Posterior cingulate gyrus (tissue), 11 donors: Measurements from ENCODE around the gene SYK.
"Not testable (repeated sequence)": the region's sequence is repeated elsewhere in the genome, so short reads cannot be mapped to it uniquely, and the experiment has no call there.

ENCODE experiments used
- DNase-seq, 10 donors: peaks; one replicate each; pipeline versions ENCODE4 v3.0.0 to v3.0.0-alpha.2; 2020 to 2021; ENCODE audit warnings: mixed read lengths in 3 of 10
- intact Hi-C: fragments of 100-400 bp; cut with DNase I; formaldehyde crosslinking; loops from one replicate; pipeline ENCODE4 v1.15.1; 2023

Gene SYK

GRCh38 chr9:90871327-90871935 is 69.8 kb downstream of the SYK start:
- intact Hi-C loops, result loop anchor here (2.0 to 10.0 kb wide), 2 partner anchors 731 to 1277 kb away; no protein-coding TSS in a partner anchor
- DNase-seq, result no peak

GRCh38 chr9:90872835-90873294 is 71.2 kb downstream of the SYK start:
- intact Hi-C loops, result loop anchor here (10.0 kb wide), 1 partner anchor 1278 kb away; no protein-coding TSS in a partner anchor
- no peak for DNase-seq

- intact Hi-C loops, result loop anchor here (10.0 kb wide), 1 partner anchor 1279 kb away; no protein-coding TSS in a partner anchor
- DNase-seq, result no peak
Measured at GRCh38 chr9:90873422-90873821, 71.8 kb downstream of the SYK start.

- intact Hi-C loops, result loop anchor here (10.0 kb wide), 1 partner anchor 1279 kb away; no protein-coding TSS in a partner anchor
- no peak for DNase-seq
Measured at GRCh38 chr9:90874194-90874593, 72.6 kb downstream of the SYK start.

- intact Hi-C loops, result loop anchor here (10.0 kb wide), 1 partner anchor 1284 kb away; no protein-coding TSS in a partner anchor
- no peak for DNase-seq
Measured at GRCh38 chr9:90878562-90878961, 76.9 kb downstream of the SYK start.

- intact Hi-C loops, result no loop called here
- DNase-seq, result no peak
Measured at GRCh38 chr9:90880066-90880465, 78.4 kb downstream of the SYK start.

- intact Hi-C loops, result no loop called here
Measured at GRCh38 chr9:90880669-90881068, 79.0 kb downstream of the SYK start.

GRCh38 chr9:90881648-90882047 is 80.0 kb downstream of the SYK start:
- no peak for DNase-seq
- intact Hi-C loops, result no loop called here

More at GRCh38 chr9:90880669-90881068, 79.0 kb downstream of the SYK start:
- DNase-seq, result no peak

- peak in 1 of 10 donors; percentile 54 for DNase-seq
- intact Hi-C loops, result no loop called here
Measured at GRCh38 chr9:90882991-90883600, 81.5 kb downstream of the SYK start.

GRCh38 chr9:90883661-90884060 is 82.0 kb downstream of the SYK start:
- peak in 1 of 10 donors; percentile 35 for DNase-seq
- intact Hi-C loops, result no loop called here

- DNase-seq, result no peak
- intact Hi-C loops, result no loop called here
Measured at GRCh38 chr9:90884178-90884577, 82.6 kb downstream of the SYK start.

GRCh38 chr9:90886868-90887267 is 85.2 kb downstream of the SYK start:
- intact Hi-C loops, DNase-seq: not testable (repeated sequence)

GRCh38 chr9:90888941-90889340 is 87.3 kb downstream of the SYK start:
- no peak for DNase-seq
- intact Hi-C loops, result no loop called here

GRCh38 chr9:90890146-90890810 is 88.7 kb downstream of the SYK start:
- intact Hi-C loops, result no loop called here
- no peak for DNase-seq

- DNase-seq, result no peak
- intact Hi-C loops, result no loop called here
Measured at GRCh38 chr9:90891308-90892040, 89.9 kb downstream of the SYK start.

GRCh38 chr9:90892918-90893317 is 91.3 kb downstream of the SYK start:
- no peak for DNase-seq
- intact Hi-C loops, result no loop called here

- peak in 2 of 10 donors; percentile 20 to 36 for DNase-seq
- intact Hi-C loops, result no loop called here
Measured at GRCh38 chr9:90893706-90894105, 92.1 kb downstream of the SYK start.

GRCh38 chr9:90894986-90895687 is 93.5 kb downstream of the SYK start:
- intact Hi-C loops, result no loop called here
- peak in 2 of 10 donors; percentile 35 to 69 for DNase-seq

- intact Hi-C loops, result no loop called here
- DNase-seq, result peak in 1 of 10 donors; percentile 17
Measured at GRCh38 chr9:90895786-90896185, 94.2 kb downstream of the SYK start.

- intact Hi-C loops, result no loop called here
- DNase-seq, result peak in 1 of 10 donors; percentile 14
Measured at GRCh38 chr9:90896231-90896630, 94.6 kb downstream of the SYK start.
